CD4-positive, alpha-beta T cell treated with Interleukin-15 for 4 hours (primary cell): Measurements from ENCODE around the gene IGF2.
A peak's percentile ranks its signal among the peaks of the same experiment; 100 is the strongest.

Experiments used
- DNase-seq: peaks from one replicate; pipeline ENCODE4 v3.0.0-alpha.2; 2020; ENCODE audit warnings: low spot score

The IGF2 gene

GRCh38 chr11:2103668-2104523 lies 35.3 kb downstream of the IGF2 start:
- DNase-seq = no peak

GRCh38 chr11:2102883-2103213 lies 36.3 kb downstream of the IGF2 start:
- DNase-seq = no peak

DNA sequence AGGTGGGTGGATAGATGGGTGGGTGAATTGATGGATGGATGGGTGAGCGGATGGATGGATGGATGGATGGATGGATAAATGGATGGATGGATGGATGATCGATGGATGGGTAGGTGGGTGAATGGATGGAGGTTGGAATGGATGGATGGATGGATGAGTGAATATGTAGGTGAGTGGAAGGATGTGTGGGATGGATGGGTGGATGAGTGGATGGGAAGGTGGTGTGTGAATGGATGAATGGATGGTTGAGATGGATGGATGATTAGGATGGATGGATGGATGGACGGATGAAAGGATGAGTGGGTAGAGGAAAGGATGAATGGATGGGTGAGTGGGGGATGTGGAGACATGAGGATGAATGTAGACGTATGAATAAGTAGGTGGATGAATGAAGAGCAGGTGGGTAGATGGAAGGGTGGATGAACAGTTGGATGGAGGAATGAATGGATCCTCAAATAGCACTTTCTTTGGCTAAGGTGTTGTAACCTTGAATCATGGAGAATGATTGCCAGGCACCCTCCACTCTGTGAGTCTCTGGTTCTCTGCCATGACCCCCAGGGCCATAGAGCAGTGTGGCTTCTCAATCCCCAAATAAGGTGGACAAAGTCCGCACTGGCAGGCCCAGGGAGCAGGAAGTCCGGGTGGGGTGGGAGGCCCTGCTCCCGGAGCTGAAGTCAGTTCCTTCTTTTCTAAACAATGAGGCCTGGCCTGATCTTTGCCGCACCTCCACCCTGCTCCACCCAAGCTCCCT lies 36.9 kb downstream of the IGF2 start:
- DNase-seq = no peak

DNA sequence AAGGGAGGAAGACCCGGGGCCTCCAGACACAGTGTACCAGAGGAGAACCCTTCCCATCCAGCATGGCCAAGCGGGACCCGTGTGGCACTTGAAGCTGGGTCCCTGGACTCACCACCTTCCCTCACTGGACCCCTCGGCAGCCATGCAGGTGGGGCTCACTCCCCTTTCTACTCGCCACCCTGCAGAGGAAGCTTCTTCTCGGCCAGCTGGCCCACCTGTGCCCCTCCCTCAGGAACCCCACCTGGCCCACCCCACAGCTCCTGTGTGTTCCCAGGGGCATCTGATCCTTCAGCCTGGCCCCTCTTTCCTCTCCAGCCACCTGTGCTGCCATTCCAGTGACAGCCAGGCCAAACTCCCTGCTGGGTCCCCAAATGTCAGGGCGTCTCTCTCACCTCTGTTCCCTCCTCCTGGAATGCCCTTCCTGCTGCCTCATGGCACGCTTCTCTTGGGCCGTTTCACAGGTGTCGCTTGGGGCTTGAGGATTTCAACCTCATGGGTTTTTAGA lies 38.0 kb downstream of the IGF2 start:
- DNase-seq = no peak

DNA sequence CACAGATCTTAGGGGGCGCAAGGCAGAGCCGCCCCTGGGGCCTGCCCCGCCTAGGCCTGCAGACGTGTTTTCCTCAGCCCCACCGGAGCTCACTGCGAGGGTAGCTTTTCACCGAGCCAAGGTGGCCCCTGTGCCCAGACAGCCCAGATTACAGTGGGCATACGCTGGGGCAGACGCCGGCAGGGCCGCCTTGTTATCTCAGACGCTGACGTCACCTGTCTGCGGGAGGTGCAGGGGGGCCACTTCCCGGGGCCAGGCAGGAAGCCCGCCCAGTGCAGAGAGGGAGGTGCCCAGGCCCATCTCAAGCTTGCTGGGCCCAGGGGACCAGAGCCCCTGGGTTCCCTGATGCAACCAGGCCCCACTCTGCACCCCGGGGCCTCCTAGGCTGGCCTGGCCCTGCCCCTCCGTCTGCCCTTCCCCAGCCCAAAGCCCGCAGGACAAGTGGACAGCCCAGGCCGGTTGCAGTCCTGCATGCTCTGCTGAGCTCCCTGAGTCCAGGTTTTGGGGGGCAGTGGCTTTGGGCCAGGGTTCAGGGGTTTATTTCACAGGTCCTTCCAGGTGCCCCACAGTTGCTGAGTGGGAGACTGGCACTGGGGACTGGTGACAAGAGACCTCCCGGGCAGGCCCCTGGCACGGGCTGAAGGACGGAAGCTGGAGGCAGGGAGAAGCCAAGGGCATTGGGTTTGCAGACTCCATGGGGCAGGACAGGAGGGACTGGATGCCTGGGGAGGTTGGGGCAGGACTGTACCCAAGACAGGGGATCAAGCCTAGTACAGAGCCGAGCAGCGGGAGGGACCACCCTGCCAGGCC lies 38.6 kb downstream of the IGF2 start:
- DNase-seq = no peak

GRCh38 chr11:2099516-2100349 lies 39.5 kb downstream of the IGF2 start:
- DNase-seq = no peak

DNA sequence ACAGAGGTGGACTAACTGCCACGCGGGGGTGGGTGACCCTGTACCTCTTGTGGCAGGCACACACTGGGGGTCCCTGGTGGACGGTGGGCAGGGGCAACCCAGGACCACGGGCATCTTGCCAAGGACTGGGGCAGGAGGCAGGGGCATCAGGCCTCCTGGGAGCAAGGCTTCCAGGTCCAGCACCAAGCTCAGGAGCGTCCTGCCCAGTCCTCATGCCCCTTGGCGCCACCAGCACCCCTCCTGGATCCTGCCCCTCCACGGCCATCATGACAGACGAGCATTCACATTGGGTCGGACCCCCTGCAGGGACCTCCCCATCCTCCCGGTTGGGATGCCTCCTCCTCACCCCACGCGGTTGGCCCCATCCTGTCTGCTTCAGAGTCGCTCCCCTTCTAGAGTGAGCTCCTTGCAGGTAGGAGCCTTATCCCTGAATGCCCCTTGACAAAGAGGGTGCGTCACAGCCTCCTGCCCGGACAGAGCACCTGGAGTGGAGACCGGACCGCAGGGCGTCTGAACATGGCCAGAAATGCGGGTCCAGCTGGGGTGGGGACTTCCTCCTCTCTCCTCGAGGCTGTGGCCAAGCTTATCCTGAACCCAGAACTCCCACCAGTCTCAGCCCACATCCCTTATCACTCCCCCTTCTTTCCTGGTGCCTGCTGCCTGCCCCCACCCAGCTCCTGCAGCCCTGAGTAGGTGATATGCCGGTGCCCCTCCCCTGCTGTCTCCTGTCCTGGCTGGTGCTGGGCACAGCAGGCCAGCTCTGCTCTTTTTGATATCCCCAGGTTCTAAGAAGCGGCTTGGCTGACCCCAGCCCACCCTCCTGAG lies 40.3 kb downstream of the IGF2 start:
- no peak for DNase-seq

- DNase-seq = no peak
These were observed 41.0 kb downstream of the IGF2 start for GRCh38 chr11:2097998-2098690.

- no peak for DNase-seq
These were observed 41.7 kb downstream of the IGF2 start for GRCh38 chr11:2097356-2097997.

GRCh38 chr11:2096919-2097301 lies 42.3 kb downstream of the IGF2 start:
- DNase-seq = no peak

DNA sequence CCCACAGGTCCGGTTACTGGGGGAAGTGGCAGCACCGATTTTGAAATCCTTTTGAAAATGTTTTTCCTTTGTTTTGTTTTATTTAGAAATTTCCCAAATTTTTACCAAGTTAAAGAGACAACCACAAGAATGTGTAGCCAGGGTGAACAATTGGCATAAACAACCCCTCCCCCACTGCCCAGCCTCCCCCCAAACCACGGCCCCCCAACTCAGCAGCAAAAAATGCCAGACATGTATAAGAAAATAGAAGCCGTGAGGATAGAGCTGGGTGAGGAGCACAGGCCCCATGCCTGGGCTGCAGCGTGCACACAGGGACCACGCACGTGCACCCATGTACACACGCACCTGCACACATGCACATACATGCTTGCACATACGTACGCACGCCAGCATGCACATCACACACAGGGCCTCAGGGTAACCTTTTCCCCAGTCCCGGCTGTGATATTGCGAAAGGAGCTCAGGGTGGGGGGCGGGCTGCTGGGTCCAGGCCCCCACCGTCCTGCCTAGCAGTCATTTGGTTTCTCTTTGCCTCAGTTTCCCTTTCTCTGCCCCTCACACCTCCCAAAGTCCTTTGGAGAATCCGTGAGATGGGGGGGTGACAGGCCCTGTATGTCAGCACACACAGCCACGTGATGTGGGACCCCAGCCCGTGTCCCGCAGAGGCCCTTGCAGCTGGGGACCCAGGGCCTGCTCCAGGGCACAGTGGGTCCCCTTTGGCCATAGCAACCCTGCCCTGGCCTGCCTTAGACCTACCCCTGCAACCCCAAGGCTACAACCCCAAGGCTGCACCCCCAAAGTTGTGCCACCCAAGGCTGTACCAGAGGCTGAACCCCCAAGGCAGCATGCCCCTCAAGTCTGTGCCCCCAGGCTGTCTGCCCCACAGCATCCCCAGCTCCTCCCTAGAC lies 42.9 kb downstream of the IGF2 start:
- DNase-seq = no peak

GRCh38 chr11:2095542-2095941 lies 43.6 kb downstream of the IGF2 start:
- no peak for DNase-seq

GRCh38 chr11:2095198-2095520 lies 44.0 kb downstream of the IGF2 start:
- no peak for DNase-seq

- DNase-seq = no peak
These were observed 44.6 kb downstream of the IGF2 start for GRCh38 chr11:2094354-2095197.

GRCh38 chr11:2093575-2094353 lies 45.4 kb downstream of the IGF2 start:
- DNase-seq = no peak

DNA sequence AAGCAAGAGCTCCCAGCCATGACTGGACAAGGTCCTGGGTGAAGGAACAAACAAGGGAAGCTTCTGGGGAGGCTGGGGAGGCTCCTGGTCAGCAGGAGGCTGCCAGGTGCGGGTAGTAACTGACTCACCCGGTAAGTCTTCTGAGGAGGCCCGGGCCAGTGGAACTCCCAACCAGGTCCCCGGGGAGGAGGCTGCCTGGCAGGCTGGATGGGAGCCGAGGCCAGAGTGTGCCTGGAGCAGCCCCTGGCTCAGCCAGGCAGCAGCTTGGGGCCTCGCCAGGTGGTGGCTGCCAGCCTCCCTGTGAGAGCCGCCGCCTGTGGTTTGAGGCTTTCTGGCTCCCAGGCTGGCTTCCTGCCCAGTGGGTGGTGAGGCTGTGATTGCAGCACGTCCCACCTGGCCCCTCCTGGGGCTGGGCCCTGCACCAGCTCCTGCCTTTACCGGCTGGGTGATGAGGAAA lies 46.2 kb downstream of the IGF2 start:
- DNase-seq = peak; percentile 34

GRCh38 chr11:2092464-2092910 lies 46.7 kb downstream of the IGF2 start:
- no peak for DNase-seq
